Left renal pelvis (tissue), 4 donors: Measurements from ENCODE around the gene HECW1. TPM values are rescaled to one million over a fixed set of nuclear protein-coding genes. Genes with fewer than 3 reads are reported as not detected.
"Not testable (repeated sequence)": the region's sequence is repeated elsewhere in the genome, so short reads cannot be mapped to it uniquely, and the experiment has no call there.

Experiments
- DNase-seq, 4 donors: peaks; one replicate each; pipeline ENCODE4 v3.0.0-alpha.2; 2013; ENCODE audit warnings: low read depth in 4 of 4, low spot score in 3 of 4
- polyA plus RNA-seq, 4 donors: library from polyadenylated mRNA; unstranded; fragments of 120-200 nt; gene quantifications; one replicate each; pipeline ENCODE4 v1.2.1, GENCODE V29; 2013; ENCODE audit not compliant: insufficient read length in 4 of 4

The HECW1 gene
- polyA plus RNA-seq, 4 donors: 0.33 to 10.1 (median 5.8) TPM

DNA sequence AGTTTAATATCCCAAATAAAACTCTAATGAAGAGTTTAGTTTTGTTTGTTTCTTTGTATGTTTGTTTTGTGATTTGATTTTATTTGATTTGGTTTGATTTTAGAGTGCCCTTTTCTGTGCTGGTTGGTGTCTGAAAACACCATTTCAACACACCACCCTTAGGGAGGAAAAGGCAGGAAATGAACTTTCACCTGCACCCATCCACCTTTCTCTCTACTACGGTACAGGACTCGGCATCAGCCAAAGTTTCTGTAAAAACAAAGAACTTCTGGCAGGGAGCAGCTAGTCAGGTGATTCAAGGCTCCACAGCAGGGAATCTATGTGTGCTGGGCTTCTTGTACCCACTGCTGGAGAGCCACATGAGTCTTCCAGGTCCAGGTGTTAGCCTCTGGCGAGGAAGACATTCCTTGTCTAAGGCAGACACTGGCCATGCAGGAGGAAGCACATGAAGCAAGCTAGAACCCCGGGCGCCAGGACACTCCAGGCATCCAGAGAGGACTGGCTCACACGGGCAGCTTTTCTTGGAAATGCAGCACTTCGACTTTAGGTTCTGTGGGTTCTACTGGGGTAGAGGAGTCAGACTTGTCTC, 448.4 kb downstream of the HECW1 start:
- no peak for DNase-seq

DNA sequence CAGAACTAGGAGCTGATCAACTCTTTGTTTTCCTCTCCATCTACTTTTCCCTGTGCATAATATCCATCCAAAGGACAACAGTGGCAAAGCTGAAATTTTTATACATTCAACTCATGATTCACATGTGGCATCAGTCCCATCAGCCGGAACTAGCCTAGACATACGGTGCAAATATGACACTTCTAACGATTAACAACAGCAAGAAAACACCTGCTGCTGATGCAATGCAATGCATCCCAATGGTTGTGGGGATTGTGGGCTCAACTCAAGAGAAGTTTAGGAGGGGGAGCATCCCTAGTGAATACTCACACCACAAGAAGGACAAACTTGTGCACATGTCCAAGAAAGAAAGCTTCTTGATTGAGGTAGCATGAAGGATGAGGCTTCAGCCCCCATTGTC, 449.9 kb downstream of the HECW1 start:
- no peak for DNase-seq

DNA sequence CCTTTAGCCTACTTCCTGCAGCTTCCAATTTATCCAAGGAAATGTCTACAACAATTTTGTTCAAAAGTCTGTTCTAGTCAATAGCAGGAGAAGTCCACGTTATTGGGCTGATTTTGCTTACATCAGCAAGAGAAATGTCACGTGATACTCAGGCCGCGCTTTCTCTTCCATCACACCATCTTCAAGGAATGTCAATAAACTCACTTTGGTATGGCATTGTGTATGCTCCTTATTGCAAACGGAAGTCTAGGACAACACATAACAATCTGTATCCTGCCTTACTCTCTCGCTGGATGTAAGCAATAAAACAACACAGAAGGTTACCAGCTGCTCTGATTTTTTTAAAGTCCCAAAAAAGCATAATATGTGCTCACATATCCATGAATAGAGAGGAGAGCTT, 453.3 kb downstream of the HECW1 start:
- peak in 2 of 4 donors; percentile 18 to 29 for DNase-seq

DNA sequence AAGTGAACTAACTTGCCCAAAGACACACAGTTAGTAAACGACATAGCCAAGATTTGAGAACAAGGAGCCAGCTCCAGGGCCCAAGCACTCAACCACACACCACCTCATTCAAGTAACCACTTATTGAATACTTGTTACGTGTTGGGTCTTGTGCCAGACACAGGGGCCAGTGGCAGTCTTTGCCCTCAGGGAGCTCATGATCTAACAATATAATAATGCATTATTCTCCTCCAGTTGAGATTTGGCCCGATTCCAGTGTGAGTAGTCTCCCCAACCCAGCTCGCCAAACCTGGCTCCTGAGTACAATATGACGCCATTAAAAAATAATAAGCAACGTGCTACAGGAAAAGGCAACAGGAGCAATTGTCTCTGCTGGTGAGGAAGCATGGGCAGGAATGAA, 456.1 kb downstream of the HECW1 start:
- no peak for DNase-seq

DNA sequence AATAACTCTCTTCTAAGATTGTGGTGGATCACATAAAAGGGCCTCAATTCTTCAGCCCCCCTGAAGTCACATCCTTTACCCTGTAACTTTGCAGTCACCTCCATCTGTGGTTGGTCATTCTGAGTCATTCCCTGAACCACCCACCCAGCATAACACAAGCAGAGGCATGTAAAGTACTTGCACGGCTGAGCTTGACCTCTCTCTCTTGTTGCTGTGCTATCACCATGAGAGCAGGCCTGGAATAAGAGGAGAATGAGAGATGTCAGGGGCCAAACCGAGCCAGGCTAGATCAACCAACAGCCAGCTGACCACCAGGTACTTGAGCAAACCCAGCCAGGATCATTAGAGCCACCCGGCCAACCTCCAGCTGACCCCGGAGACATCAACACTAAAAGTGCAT, 457.0 kb downstream of the HECW1 start:
- no peak for DNase-seq

DNA sequence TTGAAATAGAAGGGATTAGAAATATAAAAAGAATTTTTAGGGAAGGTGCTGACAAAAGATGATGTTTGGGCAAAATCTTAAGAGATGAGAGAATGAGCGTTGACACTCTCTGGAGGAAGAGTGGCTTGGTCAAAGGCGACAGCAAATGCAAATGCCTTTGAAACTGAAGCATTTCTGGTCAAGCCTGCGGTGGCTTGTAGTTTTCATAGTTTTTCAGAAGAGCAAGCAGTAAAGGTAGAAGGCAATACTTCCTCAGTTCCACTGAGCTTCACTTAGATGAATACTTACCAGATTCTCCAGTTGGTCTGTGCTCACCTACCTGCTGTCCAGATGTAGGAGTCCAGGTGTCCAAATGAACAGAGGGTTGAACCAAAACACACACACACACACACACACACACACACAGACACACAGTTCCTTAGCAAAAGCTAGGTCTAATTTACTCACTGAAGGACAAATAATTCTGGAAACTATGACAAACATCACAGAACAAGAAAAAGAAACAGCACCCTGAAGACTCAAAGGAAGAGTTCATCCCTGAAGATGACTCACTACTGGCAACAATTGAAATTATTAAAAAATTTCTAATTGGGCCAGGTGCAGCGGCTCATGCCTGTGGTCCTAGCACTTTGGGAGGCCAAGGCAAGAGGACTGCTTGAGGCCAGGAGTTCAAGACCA, 458.4 kb downstream of the HECW1 start:
- no peak for DNase-seq

DNA sequence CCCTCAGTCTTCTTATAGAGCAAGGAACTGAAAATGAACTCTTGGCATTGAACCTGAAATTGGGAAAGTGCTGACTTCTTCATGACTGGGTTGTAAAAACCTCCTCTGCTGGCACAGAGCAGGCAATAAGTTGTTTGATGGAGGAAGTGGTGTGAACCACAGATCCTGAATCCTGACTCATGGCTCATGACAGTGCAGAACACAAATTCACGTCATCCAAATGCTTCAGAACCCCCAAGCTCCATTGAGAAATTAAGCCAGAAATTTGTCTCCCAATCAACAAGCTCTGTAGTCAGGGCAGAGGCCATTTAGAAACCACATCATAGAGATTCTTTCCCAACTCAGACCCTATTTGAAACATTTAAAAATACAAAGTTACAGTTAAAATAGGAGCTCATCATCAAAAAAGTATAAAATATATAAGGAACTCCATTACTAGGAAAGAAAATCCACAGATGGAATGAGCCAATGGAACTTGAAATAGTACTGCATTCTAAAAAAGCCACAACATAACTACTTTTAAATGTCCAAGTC, 460.1 kb downstream of the HECW1 start:
- DNase-seq: no peak

DNA sequence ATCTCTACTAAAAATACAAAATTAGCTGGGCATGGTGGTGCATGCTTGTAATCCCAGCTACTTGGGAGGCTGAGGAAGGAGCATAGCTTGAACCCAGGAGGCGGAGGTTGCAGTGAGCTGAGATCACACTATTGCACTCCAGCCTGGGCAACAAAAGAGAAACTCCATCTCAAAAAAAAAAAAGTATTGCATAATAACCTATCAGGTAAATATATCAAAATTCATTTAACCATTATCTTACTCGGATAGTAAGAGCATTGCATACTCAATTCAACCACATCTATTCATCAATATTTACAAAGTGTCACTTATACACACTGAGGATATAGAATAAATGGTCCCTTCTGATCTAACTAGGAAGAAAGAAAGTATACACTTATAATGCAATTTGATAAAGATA, 461.4 kb downstream of the HECW1 start:
- not testable (repeated sequence) for DNase-seq

DNA sequence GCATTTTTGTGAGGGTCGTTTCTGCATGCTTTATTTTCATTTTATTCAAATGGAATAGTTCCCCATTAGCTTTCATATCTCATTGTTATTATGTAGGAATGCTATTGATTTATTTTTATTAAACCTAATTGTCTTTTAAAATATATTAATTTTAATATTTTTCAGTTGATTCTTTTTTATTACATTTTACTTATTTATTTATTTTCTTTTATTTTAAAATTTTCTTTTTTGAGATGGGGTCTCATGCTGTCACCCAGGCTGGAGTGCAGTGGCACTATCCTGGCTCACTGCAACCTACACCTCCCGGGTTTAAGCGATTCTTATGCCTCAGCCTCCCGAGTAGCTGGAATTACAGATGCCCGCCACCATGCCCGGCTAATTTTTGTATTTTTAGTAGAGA, 463.1 kb downstream of the HECW1 start:
- DNase-seq: no peak

DNA sequence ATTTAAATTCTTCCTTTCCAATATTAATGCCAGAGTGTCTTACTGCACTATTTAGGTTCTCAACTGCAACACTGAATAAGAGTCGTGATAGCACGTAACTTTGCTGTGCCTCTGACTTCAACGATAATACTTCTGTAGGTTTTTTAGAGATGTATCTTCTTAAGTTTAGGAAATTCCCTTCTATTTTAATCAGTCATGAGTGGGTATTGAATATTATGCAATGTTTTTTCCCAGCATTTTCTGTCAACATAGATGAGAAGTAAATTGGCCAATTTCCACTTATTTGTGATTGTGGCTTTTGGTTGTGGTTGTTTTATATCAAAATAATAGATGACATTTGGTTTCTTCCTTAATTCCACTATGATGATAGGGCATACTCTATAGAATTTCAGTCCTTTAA, 463.8 kb downstream of the HECW1 start:
- DNase-seq: no peak

DNA sequence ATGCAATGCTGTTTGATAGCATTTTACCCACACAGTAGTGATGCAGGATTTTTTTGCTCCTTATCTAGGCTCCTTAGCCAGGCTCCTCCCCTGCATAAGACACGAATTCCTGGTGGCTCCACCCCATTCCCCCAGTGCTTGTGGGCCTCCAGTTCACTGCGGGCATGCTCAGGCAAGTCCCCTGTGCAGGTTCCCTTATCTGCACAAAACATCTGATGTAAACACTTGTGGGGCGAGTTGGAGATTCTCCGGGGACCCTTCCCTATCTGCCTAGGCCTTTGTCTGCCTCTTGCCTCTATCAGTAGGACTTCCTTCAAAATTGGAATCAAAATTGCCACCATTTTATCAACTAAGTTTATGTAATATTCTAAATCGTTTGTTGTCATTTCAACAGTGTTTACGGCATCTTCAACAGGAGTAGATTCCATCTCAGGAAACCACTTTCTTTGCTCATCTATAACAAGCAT, 465.1 kb downstream of the HECW1 start:
- no peak for DNase-seq

DNA sequence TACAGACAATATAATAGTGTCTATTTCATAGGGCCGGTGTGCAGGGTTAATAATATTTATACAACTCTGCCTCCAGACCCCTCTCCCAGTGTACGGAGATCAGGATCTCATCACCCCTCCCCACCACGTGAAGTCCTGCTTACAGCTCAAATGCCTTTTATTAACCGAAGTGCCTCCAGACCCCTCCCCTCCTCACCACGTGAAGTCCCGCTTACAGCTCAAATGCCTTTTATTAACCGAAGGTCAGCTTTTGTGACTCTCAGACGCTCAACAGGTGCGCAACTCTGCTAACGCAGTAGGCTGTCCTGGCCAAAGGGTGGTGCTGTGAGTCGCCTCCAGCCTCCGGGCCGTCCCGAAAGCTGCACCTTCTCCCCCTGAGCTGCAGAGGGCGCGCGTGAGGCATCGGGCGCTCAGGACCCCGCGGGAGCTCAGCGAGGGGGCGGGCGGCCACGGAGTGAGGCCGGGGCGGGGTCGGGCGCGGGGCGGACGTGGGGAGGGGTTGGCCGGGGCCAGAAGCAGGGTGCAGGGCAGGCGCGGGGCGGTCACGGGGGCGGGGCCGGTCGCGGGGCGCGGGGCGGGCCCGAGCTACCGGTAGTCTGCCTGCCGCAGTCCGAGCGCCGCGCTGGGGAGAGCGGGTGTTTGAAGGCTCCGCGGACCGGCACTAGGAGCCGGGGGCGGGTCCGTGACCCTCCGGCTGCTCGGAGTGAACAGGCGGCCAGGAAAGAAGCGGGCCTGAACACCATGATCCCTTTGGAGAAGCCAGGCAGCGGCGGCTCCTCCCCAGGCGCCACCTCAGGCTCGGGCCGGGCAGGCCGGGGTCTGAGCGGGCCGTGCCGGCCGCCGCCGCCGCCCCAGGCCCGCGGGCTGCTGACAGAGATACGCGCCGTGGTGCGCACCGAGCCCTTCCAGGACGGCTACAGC, 470.3 kb downstream of the HECW1 start, which contains the start of gene STK17A:
STK17A (plus strand) TSS at position 606 of the 921 bp plus-strand sequence; CDS start at position 742, 136 bp downstream.
- DNase-seq: peak; percentile 75 to 84 (median 84)

DNA sequence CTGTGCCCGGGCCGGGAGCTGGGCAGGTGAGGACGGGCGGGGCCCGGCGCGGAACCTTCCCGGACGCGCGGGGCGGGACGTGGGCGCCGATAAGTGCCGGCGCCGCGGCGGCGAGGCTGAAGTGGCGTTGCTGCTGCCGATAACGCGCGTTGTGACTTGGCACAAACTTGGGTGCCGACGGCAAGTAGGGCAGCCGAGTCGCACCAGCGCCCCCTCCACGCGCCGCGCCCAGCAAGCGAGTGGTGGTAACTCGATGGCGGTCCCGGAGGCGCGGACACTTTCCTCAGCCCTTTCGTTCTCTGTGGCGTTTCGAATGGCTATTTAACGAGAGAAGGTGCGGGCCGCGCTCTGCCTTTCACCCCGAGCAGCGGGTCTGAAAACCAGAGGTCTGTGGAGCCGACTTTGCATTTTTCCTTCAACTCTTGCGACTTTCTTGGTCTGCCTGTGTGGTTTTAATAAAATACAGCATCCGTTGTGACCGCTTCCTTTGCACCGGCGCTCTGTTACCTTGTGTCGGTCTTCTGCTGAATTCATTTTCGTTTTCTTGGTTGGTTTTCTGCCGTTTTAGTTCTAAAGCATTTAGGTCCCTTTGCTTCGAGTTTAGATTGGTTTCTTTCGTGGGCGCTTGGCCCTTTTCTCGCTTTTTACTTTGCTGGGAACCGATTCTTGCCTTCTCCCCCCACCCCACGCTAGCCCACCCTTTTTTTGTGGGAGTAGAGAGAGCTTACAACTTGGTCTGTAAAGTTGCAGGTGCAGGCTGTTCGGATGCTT, 471.2 kb downstream of the HECW1 start:
- peak; percentile 35 to 42 (median 40) for DNase-seq

DNA sequence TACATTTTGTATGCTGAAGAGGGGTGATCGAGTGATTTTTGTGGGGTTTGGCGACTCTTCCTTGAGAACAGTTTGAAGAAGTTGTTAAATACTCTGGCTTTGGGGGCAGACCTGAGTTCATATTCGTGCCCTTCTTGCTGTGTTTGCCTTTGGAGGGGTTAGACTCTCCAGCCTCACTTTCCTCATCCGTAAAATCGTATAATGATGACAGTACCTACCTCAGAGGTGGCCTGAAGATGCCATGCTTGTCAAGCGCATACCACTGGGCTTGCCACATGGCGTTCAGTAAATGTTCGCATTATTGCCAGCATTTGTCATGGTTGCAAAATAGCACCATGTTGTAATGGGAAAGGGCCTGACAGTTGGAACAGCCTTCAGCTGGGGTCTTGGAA, 471.7 kb downstream of the HECW1 start:
- no peak for DNase-seq

DNA sequence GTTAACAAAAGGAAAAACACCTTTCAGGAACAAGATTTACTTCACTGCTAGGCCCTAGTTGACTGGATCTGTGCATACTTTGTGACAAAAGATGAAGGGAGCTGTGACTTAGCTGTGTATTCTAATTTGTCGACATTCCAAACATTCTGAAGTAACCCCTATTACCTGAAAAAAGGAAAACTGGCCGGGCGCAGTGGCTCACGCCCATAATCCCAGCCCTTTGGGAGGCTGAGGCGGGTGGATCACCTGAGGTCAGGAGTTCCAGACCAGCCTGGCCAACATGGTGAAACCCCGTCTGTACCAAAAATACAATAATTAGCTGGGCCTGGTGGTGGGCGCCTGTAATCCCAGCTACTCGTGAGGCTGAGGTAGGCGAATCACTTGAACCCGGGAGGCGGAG, 472.3 kb downstream of the HECW1 start:
- not testable (repeated sequence) for DNase-seq

DNA sequence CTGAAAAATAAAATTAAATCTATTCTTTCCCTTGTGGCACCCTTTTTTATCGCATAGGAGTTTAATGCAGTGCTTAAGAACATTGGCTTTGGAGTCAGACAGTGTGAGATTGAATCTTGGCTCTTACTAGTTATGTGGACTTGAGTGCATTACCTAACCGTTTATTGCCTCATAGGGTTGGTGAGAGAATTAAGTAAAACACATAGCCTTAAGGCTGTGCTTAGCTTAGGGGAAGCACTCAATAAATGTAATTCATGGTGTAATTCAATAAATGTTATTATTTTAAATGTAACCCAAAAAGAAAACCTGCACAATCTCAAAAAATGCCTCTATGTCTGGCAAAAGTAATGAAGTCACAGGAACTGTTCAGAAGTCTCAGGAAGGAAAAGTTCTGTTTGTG, 473.1 kb downstream of the HECW1 start:
- DNase-seq: no peak

DNA sequence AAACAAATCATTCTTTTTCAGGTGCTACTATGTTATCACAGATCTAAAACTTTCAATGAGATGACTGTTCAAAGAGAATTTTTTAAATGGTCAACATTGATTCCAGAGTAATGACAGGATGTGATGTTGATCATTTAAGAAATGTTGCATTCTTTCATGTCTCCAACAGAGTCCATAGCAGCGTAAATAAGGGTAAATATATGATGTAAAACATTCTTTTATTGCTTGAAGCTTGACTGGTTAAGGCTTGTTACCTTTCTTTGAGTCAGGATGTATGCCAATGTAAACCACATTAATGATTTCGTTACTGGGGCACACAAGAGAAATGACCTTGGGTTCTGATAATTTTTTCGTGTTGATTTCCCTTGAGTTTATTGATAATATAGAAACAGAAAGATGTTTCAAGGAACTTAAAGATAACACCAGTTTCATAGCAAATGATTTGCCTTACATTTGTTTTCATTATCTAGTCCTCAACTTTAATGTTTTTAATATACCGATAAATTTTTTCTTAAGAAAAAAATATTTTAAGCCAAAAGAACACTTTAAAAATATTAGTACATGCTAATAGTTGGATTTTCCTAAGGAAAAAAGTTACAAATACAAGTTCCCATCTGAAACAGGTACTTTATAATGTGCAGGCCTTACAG, 473.9 kb downstream of the HECW1 start:
- DNase-seq: no peak

DNA sequence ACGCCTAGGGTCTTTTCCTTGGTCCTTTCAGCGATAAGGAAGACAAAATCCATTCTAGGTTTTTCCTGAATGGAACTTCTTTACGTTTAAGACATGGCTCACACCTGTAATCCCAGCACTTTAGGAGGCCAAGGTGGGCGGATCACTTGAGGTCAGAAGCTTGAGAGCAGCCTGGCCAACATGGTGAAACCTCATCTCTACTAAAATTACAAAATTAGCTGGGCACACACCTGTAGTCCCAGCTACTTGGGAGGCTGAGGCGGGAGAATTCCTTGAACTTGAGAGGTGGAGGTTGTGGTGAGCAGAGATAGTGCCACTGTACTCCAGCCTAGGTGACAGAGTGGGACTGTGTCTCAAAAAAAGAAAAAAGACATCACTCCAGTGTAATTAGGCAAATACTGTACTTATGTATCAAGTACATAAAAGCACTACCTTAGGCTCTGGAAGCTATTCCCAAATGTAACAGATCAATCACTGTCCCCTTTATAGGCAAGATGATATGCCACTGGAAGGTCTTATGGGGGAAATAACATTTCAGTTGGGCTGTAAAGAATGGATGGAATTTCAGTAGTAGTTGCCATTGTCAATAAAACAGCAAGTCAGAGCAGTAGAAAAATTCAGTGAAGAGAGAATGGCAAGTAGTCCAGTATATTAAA, 476.2 kb downstream of the HECW1 start:
- no peak for DNase-seq

DNA sequence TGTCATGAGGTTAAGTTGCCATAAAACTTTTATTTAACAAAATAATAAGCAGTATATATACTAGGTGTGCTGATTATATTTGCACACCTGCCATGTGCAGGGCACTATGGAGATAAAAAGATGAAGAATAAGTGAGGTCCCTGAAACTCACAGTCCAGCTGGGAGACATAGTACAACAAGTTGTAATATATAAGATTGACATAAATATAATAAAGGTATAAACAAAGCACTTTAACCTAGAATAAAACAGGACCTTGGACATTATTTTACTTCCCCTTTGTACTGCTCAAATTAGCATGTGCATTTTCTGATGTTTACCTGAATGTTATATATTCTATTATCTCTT, 476.7 kb downstream of the HECW1 start:
- no peak for DNase-seq
